Spleen (tissue), 7 donors: ENCODE results near the gene RYR2.

Source experiments
- POLR2A ChIP-seq, 3 donors: fragments of 450-650 bp; IDR thresholded peaks; one replicate each; pipeline ENCODE4 v1.5.1; 2017; ENCODE audit warnings: antibody characterized with exemption in 3 of 3, mild to moderate bottlenecking in 1 of 3
- TF ChIP-seq, protein P1 (sequence below), 11 experiments: fragments of 200-600 bp in 7 of 11; fragments of 450-650 bp in 4 of 11; sonication (generic) in 4 of 11; IDR thresholded peaks in 8 of 11; conservative IDR thresholded peaks in 3 of 11; 1 replicate in 7 of 11; 2 replicates in 4 of 11; pipeline versions ENCODE4 v1.4.0 to v1.8.0; 2016 to 2021; ENCODE audit warnings: antibody characterized with exemption in 11 of 11, inconsistent platforms in 4 of 11, mild to moderate bottlenecking in 1 of 11
- donor health status: DM: no; HTN: no; CAD: no; lungs with moderate emphysema.
- donor health status: DM: no; HTN: no; CAD: no.
- donor health status: DM: no; HTN: no; CAD: no.

DNA sequence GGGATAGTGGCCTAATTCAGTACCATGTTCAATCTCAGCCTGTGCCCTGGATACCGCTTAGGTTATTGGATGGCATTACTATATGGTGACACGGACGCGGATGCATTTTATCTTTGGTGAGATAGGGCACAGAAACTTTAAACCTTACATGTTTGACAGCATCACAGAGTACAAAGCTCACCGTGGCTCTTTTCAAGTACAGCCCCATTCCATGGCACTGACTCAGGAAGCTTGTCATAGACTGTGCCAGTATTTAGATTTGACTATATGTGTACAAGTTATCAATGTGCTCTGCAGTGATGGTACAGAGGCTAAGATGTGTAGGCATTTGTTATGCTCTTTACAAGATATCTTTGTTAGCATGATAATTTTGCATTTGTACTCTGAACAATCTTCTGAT lies 169.0 kb downstream of the RYR2 start:
- no peak for TF ChIP-seq POLR2A (IDR thresholded peaks at IDR 0.05)
- TF ChIP-seq, protein P1, sequence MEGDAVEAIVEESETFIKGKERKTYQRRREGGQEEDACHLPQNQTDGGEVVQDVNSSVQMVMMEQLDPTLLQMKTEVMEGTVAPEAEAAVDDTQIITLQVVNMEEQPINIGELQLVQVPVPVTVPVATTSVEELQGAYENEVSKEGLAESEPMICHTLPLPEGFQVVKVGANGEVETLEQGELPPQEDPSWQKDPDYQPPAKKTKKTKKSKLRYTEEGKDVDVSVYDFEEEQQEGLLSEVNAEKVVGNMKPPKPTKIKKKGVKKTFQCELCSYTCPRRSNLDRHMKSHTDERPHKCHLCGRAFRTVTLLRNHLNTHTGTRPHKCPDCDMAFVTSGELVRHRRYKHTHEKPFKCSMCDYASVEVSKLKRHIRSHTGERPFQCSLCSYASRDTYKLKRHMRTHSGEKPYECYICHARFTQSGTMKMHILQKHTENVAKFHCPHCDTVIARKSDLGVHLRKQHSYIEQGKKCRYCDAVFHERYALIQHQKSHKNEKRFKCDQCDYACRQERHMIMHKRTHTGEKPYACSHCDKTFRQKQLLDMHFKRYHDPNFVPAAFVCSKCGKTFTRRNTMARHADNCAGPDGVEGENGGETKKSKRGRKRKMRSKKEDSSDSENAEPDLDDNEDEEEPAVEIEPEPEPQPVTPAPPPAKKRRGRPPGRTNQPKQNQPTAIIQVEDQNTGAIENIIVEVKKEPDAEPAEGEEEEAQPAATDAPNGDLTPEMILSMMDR (IDR thresholded peaks at IDR 0.05 in 8 of 11, conservative IDR thresholded peaks at IDR 0.05 in 3 of 11) = no peak
